Kidney tubule cell (primary cell): Measurements from ENCODE around the gene ETDC.
A peak's percentile ranks its signal among the peaks of the same experiment; 100 is the strongest.
"Not testable (repeated sequence)": the region's sequence is repeated elsewhere in the genome, so short reads cannot be mapped to it uniquely, and the experiment has no call there.

Experiments
- DNase-seq: peaks from one replicate; pipeline ENCODE4 v3.0.0-alpha.2; 2018; ENCODE audit warnings: low spot score

The ETDC gene

GRCh38 chrX:135309430-135309923 is at the start of gene ETDC:
Gene ETDC, plus strand, starts transcription at chrX:135309480. Its CDS starts 0 bp downstream, at chrX:135309480.
- DNase-seq = no peak

- not testable (repeated sequence) for DNase-seq
These were observed 48.3 kb upstream of the ETDC start for GRCh38 chrX:135260976-135261375.

GRCh38 chrX:135263376-135263775 is 45.9 kb upstream of the ETDC start:
- not testable (repeated sequence) for DNase-seq

- no peak for DNase-seq
These were observed 45.1 kb upstream of the ETDC start for GRCh38 chrX:135264206-135264605.

- no peak for DNase-seq
These were observed 36.1 kb upstream of the ETDC start for GRCh38 chrX:135273162-135273561.

- DNase-seq = no peak
These were observed 33.3 kb upstream of the ETDC start for GRCh38 chrX:135275973-135276372.

- no peak for DNase-seq
These were observed 21.9 kb upstream of the ETDC start for GRCh38 chrX:135287266-135287823.

- DNase-seq = peak; percentile 13
These were observed 13.9 kb upstream of the ETDC start for GRCh38 chrX:135295238-135295943.

- DNase-seq = no peak
These were observed 13.4 kb upstream of the ETDC start for GRCh38 chrX:135295944-135296305.

- no peak for DNase-seq
These were observed 6.9 kb upstream of the ETDC start for GRCh38 chrX:135302269-135302873.

GRCh38 chrX:135304741-135305140 is 4.5 kb upstream of the ETDC start:
- no peak for DNase-seq

- no peak for DNase-seq
These were observed 2.1 kb upstream of the ETDC start for GRCh38 chrX:135307171-135307570.

GRCh38 chrX:135308345-135308855 is 880 bp upstream of the ETDC start:
- DNase-seq = no peak

GRCh38 chrX:135315864-135316263 is 6.6 kb downstream of the ETDC start:
- no peak for DNase-seq

GRCh38 chrX:135324463-135324862 is 15.2 kb downstream of the ETDC start:
- DNase-seq = peak; percentile 32

GRCh38 chrX:135325036-135325818 is 15.9 kb downstream of the ETDC start:
- DNase-seq = not testable (repeated sequence)

- DNase-seq = peak; percentile 77
These were observed 18.0 kb downstream of the ETDC start for GRCh38 chrX:135327299-135327698.

- peak; percentile 35 for DNase-seq
These were observed 19.2 kb downstream of the ETDC start for GRCh38 chrX:135328421-135329005.

- DNase-seq = no peak
These were observed 21.4 kb downstream of the ETDC start for GRCh38 chrX:135330706-135331105.

GRCh38 chrX:135331525-135331924 is 22.2 kb downstream of the ETDC start:
- no peak for DNase-seq

GRCh38 chrX:135340831-135341230 is 31.6 kb downstream of the ETDC start:
- DNase-seq = no peak

GRCh38 chrX:135345107-135345589 is 35.9 kb downstream of the ETDC start:
- peak; percentile 26 for DNase-seq
